ENCODE results near the gene ADCY10.
A peak's percentile ranks its signal among the peaks of the same experiment; 100 is the strongest.

The ADCY10 gene

GRCh38 chr1:167800251-167800650, 113.7 kb downstream of the ADCY10 start:
- Histone ChIP-seq H3K27ac (ENCODE audit: insufficient read depth, low read depth, low read length, poor library complexity, severe bottlenecking) (no peak overlapping the region), H3K4me1 (ENCODE audit: control insufficient read depth, insufficient read depth, low read length) (no peaks in the 10 kb centered on the region)
- WGBS, 2 experiments: 73 to 88% methylated on average over 2 to 3 of the region's 3 CpGs

GRCh38 chr1:167799747-167800146, 114.2 kb downstream of the ADCY10 start:
- Histone ChIP-seq H3K36me3 (ENCODE audit: control insufficient read depth, insufficient read depth, low read length) (no peaks in the 10 kb centered on the region), H3K4me1 (ENCODE audit: control insufficient read depth, insufficient read depth, low read length) (no peaks in the 10 kb centered on the region), H3K9me3 (ENCODE audit: control insufficient read depth, low read length) (no peaks in the 10 kb centered on the region), H3K27ac (ENCODE audit: insufficient read depth, low read depth, low read length, poor library complexity, severe bottlenecking) (no peak overlapping the region), H3K27me3 (ENCODE audit: control insufficient read depth, insufficient read depth, low read length, poor library complexity, severe bottlenecking) (no peaks in the 10 kb centered on the region), H3K4me3 (ENCODE audit: insufficient read depth, low read depth, low read length) (no peak overlapping the region)
- 58 to 71% methylated on average over 4 of the region's 4 CpGs for WGBS, 2 experiments

More at GRCh38 chr1:167800251-167800650, 113.7 kb downstream of the ADCY10 start:
- Histone ChIP-seq H3K4me3 (ENCODE audit: insufficient read depth, low read depth, low read length) (no peak overlapping the region), H3K9me3 (ENCODE audit: control insufficient read depth, low read length) (no peaks in the 10 kb centered on the region), H3K27me3 (ENCODE audit: control insufficient read depth, insufficient read depth, low read length, poor library complexity, severe bottlenecking) (no peaks in the 10 kb centered on the region), H3K36me3 (ENCODE audit: control insufficient read depth, insufficient read depth, low read length) (no peaks in the 10 kb centered on the region)

GRCh38 chr1:167798952-167799351, 115.0 kb downstream of the ADCY10 start:
- WGBS, 2 experiments: 80 to 86% methylated on average over 4 of the region's 4 CpGs
- no peaks in the 10 kb centered on the region for H3K4me1 ChIP-seq (ENCODE audit: control insufficient read depth, insufficient read depth, low read length)
- no peak overlapping the region for H3K27ac ChIP-seq (ENCODE audit: insufficient read depth, low read depth, low read length, poor library complexity, severe bottlenecking)
- H3K36me3 ChIP-seq (ENCODE audit: control insufficient read depth, insufficient read depth, low read length): no peaks in the 10 kb centered on the region
- H3K4me3 ChIP-seq (ENCODE audit: insufficient read depth, low read depth, low read length): no peak overlapping the region
- H3K9me3 ChIP-seq (ENCODE audit: control insufficient read depth, low read length): no peaks in the 10 kb centered on the region
- no peaks in the 10 kb centered on the region for H3K27me3 ChIP-seq (ENCODE audit: control insufficient read depth, insufficient read depth, low read length, poor library complexity, severe bottlenecking)

- Histone ChIP-seq H3K27me3 (ENCODE audit: control insufficient read depth, insufficient read depth, low read length, poor library complexity, severe bottlenecking) (no peaks in the 10 kb centered on the region), H3K36me3 (ENCODE audit: control insufficient read depth, insufficient read depth, low read length) (no peaks in the 10 kb centered on the region), H3K27ac (ENCODE audit: insufficient read depth, low read depth, low read length, poor library complexity, severe bottlenecking) (no peak overlapping the region), H3K9me3 (ENCODE audit: control insufficient read depth, low read length) (no peaks in the 10 kb centered on the region), H3K4me3 (ENCODE audit: insufficient read depth, low read depth, low read length) (no peak overlapping the region), H3K4me1 (ENCODE audit: control insufficient read depth, insufficient read depth, low read length) (no peaks in the 10 kb centered on the region)
- WGBS, 2 experiments: 65 to 66% methylated on average over 2 of the region's 2 CpGs
Measured at GRCh38 chr1:167797015-167797414, 116.9 kb downstream of the ADCY10 start.

GRCh38 chr1:167795810-167796740, 117.9 kb downstream of the ADCY10 start:
- Histone ChIP-seq H3K4me1 (ENCODE audit: control insufficient read depth, insufficient read depth, low read length) (no peaks in the 10 kb centered on the region), H3K36me3 (ENCODE audit: control insufficient read depth, insufficient read depth, low read length) (no peaks in the 10 kb centered on the region), H3K27me3 (ENCODE audit: control insufficient read depth, insufficient read depth, low read length, poor library complexity, severe bottlenecking) (no peaks in the 10 kb centered on the region), H3K4me3 (ENCODE audit: insufficient read depth, low read depth, low read length) (no peak overlapping the region), H3K27ac (ENCODE audit: insufficient read depth, low read depth, low read length, poor library complexity, severe bottlenecking) (no peak overlapping the region), H3K9me3 (ENCODE audit: control insufficient read depth, low read length) (no peaks in the 10 kb centered on the region)
- WGBS, 2 experiments: 71 to 74% methylated on average over 9 to 10 of the region's 10 CpGs

GRCh38 chr1:167794043-167794442, 119.9 kb downstream of the ADCY10 start:
- Histone ChIP-seq H3K4me3 (ENCODE audit: insufficient read depth, low read depth, low read length) (no peak overlapping the region), H3K27ac (ENCODE audit: insufficient read depth, low read depth, low read length, poor library complexity, severe bottlenecking) (no peak overlapping the region), H3K36me3 (ENCODE audit: control insufficient read depth, insufficient read depth, low read length) (no peaks in the 10 kb centered on the region), H3K4me1 (ENCODE audit: control insufficient read depth, insufficient read depth, low read length) (no peaks in the 10 kb centered on the region), H3K27me3 (ENCODE audit: control insufficient read depth, insufficient read depth, low read length, poor library complexity, severe bottlenecking) (no peaks in the 10 kb centered on the region), H3K9me3 (ENCODE audit: control insufficient read depth, low read length) (no peaks in the 10 kb centered on the region)
- 89 to 97% methylated on average over 1 of the region's 1 CpG for WGBS, 2 experiments

GRCh38 chr1:167792188-167792565, 121.8 kb downstream of the ADCY10 start:
- no peak overlapping the region for H3K27ac ChIP-seq (ENCODE audit: insufficient read depth, low read depth, low read length, poor library complexity, severe bottlenecking)
- no peaks in the 10 kb centered on the region for H3K27me3 ChIP-seq (ENCODE audit: control insufficient read depth, insufficient read depth, low read length, poor library complexity, severe bottlenecking)

GRCh38 chr1:167791281-167792187, 122.4 kb downstream of the ADCY10 start:
- Histone ChIP-seq H3K36me3 (ENCODE audit: control insufficient read depth, insufficient read depth, low read length) (peaks cover 6% of the 10 kb centered on the region), H3K9me3 (ENCODE audit: control insufficient read depth, low read length) (no peaks in the 10 kb centered on the region), H3K4me1 (ENCODE audit: control insufficient read depth, insufficient read depth, low read length) (no peaks in the 10 kb centered on the region), H3K27ac (ENCODE audit: insufficient read depth, low read depth, low read length, poor library complexity, severe bottlenecking) (peak overlapping the region; percentile 59), H3K27me3 (ENCODE audit: control insufficient read depth, insufficient read depth, low read length, poor library complexity, severe bottlenecking) (no peaks in the 10 kb centered on the region), H3K4me3 (ENCODE audit: insufficient read depth, low read depth, low read length) (no peak overlapping the region)
- 84 to 87% methylated on average over 5 of the region's 5 CpGs for WGBS, 2 experiments

More at GRCh38 chr1:167792188-167792565, 121.8 kb downstream of the ADCY10 start:
- no peak overlapping the region for H3K4me3 ChIP-seq (ENCODE audit: insufficient read depth, low read depth, low read length)
- peaks cover 5% of the 10 kb centered on the region for H3K36me3 ChIP-seq (ENCODE audit: control insufficient read depth, insufficient read depth, low read length)
- no peaks in the 10 kb centered on the region for H3K4me1 ChIP-seq (ENCODE audit: control insufficient read depth, insufficient read depth, low read length)
- WGBS, 2 experiments: 96 to 97% methylated on average over 3 of the region's 4 CpGs
- no peaks in the 10 kb centered on the region for H3K9me3 ChIP-seq (ENCODE audit: control insufficient read depth, low read length)

- peaks cover 6% of the 10 kb centered on the region for H3K36me3 ChIP-seq (ENCODE audit: control insufficient read depth, insufficient read depth, low read length)
- no peak overlapping the region for H3K4me3 ChIP-seq (ENCODE audit: insufficient read depth, low read depth, low read length)
- no peaks in the 10 kb centered on the region for H3K27me3 ChIP-seq (ENCODE audit: control insufficient read depth, insufficient read depth, low read length, poor library complexity, severe bottlenecking)
- no peaks in the 10 kb centered on the region for H3K9me3 ChIP-seq (ENCODE audit: control insufficient read depth, low read length)
- WGBS, 2 experiments: 95 to 96% methylated on average over 5 of the region's 5 CpGs
- H3K27ac ChIP-seq (ENCODE audit: insufficient read depth, low read depth, low read length, poor library complexity, severe bottlenecking): no peak overlapping the region
- H3K4me1 ChIP-seq (ENCODE audit: control insufficient read depth, insufficient read depth, low read length): no peaks in the 10 kb centered on the region
Measured at GRCh38 chr1:167790117-167790516, 123.8 kb downstream of the ADCY10 start.

GRCh38 chr1:167789501-167789900, 124.4 kb downstream of the ADCY10 start:
- Histone ChIP-seq H3K36me3 (ENCODE audit: control insufficient read depth, insufficient read depth, low read length) (peaks cover 6% of the 10 kb centered on the region), H3K4me3 (ENCODE audit: insufficient read depth, low read depth, low read length) (no peak overlapping the region), H3K9me3 (ENCODE audit: control insufficient read depth, low read length) (no peaks in the 10 kb centered on the region), H3K27me3 (ENCODE audit: control insufficient read depth, insufficient read depth, low read length, poor library complexity, severe bottlenecking) (no peaks in the 10 kb centered on the region), H3K4me1 (ENCODE audit: control insufficient read depth, insufficient read depth, low read length) (no peaks in the 10 kb centered on the region), H3K27ac (ENCODE audit: insufficient read depth, low read depth, low read length, poor library complexity, severe bottlenecking) (no peak overlapping the region)
- 95 to 97% methylated on average over 3 of the region's 3 CpGs for WGBS, 2 experiments
